ENCODE measurements around the gene GATAD2A.

Gene GATAD2A

DNA sequence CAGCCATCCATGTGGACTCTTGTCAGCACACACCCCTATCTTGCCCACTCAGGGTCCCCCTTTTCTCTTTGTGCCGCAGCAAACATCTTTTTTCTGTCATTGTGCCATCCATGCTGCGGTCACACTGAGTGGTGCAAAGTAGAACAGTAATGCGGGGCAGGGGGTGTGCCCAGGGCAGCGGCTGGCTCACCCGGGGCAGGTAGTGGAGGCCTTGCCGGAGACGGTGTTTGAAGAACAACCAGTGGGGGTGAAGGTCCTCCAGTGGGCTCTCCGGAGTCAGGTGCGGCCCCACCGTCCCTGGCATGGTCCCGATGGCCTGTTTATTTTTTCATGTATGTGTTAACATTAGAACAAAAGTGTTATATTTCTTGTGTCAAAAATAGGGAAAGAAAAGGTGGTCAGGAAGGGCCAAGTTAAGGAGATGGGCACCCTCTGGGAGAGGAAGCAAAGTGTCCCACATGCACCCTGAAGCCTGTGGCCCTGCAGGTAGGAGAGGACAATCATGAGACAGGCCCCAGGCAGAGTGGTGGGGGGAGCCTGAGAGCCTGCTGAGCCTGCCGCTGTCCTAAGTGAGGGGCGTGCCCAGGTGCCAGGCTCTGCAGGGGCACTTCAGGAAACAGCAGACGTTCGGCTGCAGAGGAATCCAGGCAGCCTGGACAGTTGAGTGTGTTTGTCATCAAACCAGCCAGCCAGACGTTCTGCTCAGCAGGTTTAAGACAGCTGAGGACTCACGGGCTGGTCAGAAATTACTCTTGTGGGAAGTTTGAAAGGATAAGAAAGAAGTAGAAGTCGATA, 97.5 kb downstream of the GATAD2A start:
- no peak for TF ChIP-seq GATA3 (IDR thresholded peaks at IDR 0.05; ENCODE audit: low read depth, low read length)
- TF ChIP-seq GATA2 (IDR thresholded peaks at IDR 0.05; ENCODE audit: low read depth, low read length), result no peak

DNA sequence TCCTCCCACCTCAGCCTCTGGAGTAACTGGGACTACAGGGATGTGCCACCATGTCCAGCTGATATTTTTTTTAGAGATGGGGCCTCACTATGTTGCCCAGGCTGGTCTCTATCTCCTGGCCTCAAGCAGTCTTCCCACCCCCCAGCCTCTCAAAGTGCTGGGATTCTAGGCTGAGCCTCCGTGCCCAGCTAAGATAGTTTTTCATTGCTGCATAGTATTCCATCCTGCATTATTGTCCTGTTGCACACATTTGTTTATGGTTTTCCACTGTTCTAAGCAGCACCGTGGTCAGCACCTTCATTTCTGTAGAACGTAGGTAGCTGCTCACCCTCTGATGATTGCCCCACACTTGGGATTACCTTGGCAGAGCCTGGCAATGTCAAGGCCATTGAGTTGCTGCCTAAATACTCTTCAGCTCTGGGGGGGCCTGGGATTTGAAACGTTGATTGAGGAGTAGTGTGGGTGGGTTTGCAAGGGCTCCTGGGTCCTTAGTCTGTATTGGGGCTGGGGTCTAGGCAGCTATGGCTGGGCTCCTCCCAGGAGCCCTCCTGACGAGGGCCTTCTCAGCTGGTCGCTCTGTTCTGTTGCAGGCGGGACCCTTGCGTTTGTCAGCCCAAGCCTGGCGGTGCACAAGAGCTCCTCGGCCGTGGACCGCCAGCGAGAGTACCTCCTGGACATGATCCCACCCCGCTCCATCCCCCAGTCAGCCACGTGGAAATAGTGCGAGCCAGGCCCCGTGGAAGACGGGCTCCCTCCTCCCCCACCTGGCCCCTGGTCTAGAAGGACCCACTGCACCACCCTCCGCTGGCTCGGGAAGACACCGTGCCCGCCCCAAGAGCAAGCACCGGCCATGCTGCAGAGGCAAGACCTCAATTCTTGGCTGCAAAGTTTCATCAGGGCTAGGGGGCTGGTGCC, 99.5 kb downstream of the GATAD2A start:
- TF ChIP-seq GATA2 (IDR thresholded peaks at IDR 0.05; ENCODE audit: low read depth, low read length) (no peak), GATA3 (IDR thresholded peaks at IDR 0.05; ENCODE audit: low read depth, low read length) (no peak)

DNA sequence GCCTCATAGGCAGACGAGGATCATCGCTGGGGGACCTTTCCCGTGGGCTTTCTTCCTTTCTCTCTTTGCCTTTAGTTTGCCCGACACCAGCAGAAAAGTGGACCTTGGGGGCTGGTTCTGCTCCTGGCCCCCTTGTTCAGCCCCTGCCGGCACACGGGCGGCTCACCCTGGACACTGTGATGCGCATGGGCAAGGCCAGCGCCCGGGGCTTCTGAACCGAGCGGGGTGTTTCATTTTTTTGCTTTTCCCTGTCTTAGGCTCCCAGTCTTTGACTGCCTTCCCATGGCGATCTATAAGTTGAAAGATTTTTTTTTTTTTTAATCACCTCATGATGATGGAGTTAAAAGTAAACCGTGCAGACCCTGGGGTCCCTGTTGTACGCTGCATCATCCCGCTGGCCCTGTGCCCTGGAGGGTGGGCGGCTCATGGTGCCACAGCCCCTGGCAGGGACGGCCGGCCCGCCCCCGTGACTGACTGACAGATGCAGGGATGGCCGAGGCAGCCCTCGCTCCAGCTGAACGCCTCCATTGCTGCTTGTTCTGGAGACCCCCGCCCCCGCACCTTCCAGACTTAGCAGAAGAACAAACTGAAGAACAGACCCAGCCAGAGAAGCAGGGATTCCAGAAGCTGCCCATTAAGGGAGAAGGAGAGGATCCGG, 100.3 kb downstream of the GATAD2A start:
- TF ChIP-seq GATA3 (IDR thresholded peaks at IDR 0.05; ENCODE audit: low read depth, low read length) (no peak), GATA2 (IDR thresholded peaks at IDR 0.05; ENCODE audit: low read depth, low read length) (no peak)

DNA sequence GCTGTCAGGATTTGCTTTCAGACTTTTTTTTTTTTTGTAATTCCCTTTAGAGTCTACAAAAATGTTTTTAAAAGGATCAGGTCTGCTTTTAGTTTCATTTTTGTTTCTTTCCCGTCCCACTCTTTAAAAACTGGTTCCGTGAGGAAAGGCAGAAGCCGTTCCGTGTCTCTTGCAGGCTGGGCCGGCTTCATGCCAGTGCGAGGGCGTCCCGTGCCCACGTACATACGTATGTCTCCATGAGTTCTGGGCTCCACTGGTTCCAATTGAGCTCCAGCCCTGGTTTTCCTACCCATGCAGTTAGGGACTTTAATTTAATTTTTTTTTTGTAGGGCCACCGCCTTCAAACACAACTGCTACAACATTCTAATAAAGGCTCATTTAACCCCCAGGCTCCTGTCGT, 101.1 kb downstream of the GATAD2A start:
- TF ChIP-seq GATA3 (IDR thresholded peaks at IDR 0.05; ENCODE audit: low read depth, low read length), result no peak
- TF ChIP-seq GATA2 (IDR thresholded peaks at IDR 0.05; ENCODE audit: low read depth, low read length), result no peak

DNA sequence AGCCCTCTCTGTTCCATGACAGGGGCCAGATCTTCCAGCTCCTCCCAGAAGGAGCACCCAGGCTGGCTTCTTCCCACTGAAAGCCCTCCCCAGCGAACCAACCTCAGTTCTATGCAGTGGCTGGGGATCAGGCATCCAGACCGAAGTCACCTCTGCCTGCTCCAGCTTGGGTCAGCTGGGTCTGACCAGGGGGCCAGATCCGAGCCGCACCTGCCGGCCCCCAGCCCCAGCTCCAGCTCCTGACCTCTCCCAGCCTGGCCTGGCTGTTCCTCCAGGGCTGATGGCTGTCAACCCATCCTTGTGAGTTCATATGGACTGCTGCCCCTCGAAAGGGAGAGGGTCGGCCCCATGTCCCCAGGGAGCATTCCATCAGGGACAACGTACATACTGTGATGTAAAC, 101.9 kb downstream of the GATAD2A start:
- no peak for TF ChIP-seq GATA3 (IDR thresholded peaks at IDR 0.05; ENCODE audit: low read depth, low read length)
- TF ChIP-seq GATA2 (IDR thresholded peaks at IDR 0.05; ENCODE audit: low read depth, low read length), result no peak

DNA sequence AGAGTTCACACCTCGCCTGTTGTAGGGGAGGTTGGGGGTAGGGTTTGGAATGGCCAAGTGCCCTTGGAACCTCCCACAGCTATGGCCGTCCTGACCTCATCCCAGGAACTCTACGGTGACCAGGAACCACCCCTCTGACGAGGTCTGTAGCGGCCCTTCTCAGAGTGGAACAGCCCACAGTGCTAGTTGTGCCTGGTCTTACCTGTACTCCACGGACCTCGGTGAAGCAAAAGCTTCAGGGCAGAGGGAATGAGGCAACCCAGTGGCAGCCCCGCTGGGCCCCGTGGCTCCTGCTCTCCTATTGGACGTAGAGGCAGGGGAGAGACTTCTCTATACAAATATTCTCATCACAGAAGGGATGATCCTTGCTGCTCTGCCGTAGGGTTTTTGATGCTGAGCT, 102.7 kb downstream of the GATAD2A start:
- no peak for TF ChIP-seq GATA2 (IDR thresholded peaks at IDR 0.05; ENCODE audit: low read depth, low read length)
- no peak for TF ChIP-seq GATA3 (IDR thresholded peaks at IDR 0.05; ENCODE audit: low read depth, low read length)

DNA sequence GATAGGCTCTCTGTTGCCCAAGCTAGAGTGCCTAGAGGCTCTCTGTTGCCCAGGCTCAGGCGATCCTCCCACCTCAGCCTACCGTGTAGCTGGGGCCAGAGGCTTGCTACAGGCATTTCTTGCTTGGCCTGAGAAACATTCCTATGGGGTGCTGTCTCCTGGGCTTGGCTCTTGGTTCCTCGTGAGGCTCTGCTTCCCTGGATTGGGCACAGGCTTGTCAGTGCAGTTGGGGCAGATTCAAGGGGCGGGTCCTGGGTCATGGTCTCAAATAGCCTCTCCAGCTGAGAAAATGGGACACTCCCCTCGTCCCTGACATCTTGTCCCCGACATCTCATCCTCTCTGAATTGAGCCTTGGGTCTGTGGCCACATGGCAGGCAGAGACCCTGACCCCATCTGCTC, 105.0 kb downstream of the GATAD2A start:
- TF ChIP-seq GATA2 (IDR thresholded peaks at IDR 0.05; ENCODE audit: low read depth, low read length) (no peak), GATA3 (IDR thresholded peaks at IDR 0.05; ENCODE audit: low read depth, low read length) (no peak)

DNA sequence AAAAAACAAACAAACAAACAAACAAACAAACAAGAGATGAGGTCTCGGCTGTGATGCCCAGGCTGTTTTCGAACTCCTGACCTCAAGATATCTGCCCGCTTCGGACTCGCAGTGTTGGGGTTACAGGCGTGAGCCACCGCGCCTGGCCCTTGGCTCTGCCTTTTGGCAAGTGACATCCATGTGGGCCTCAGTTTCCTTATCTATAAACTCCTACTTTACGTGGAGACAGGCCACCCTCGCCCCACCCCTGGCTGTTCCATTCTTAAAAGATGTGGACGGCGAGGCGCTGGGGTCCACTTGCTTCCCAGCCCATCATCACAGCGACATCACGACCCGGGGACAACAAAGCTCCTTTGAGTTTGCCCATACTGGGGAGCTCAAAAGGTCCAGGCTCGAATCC, 108.2 kb downstream of the GATAD2A start:
- TF ChIP-seq GATA2 (IDR thresholded peaks at IDR 0.05; ENCODE audit: low read depth, low read length) (no peak), GATA3 (IDR thresholded peaks at IDR 0.05; ENCODE audit: low read depth, low read length) (no peak)

DNA sequence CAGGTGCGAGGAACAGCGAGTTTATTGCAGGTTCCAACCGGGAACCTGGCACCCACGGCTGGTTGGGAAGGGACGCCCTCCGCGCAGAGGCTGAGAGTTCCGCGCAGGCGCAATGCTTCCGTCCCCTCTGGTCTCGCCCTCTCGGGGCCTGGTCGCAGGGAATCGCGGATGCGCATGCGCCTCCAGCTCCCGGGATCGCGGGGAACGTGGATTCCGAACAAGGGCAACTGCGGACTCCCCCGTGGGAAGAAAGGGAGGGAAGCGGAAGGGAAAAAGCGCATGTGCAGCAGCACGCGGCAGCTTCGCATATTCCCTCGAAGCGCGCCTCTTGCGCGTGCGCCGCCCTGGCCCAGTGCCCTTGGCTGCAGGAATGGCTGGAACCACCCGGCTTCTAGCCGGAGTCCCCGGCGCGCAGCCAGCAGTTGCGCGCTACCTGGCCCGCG, 108.8 kb downstream of the GATAD2A start:
- TF ChIP-seq GATA2 (IDR thresholded peaks at IDR 0.05; ENCODE audit: low read depth, low read length), result no peak
- no peak for TF ChIP-seq GATA3 (IDR thresholded peaks at IDR 0.05; ENCODE audit: low read depth, low read length)

DNA sequence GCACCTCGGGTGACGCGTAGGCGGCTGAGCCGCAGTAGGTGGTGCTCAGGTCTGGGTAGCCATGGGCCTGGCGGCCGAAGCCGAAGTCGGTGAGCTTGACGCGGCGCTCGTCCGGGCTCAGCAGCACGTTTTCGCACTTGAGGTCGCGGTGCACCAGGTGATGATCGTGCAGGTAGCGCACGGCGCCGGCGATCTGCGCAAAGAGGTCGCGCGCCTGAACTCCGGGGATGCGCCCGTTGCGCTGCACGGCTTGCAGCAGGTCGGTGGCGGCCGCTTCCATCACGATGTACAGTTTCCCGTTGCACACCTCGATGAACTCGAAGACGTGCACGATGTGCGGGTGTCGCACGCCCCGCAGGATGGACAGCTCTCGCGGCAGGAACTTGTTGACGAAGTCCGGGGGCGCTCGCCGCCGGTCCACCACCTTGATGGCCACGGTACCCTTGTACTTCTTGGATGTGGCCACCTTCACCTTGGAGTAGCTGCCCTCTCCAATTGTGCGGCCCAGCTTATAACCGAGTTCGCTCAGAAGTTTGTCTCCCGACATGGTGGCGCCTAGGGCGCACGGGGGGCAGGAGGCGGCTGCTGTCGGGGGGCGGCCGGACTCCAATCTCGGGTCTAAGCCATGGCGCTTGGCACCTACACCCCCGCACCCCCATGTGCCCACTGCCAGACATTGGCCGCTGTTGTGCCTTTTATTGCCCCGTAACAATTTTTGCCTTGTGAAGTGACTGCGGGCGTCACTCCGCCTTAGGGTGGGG, 109.6 kb downstream of the GATAD2A start, which contains the start of gene TSSK6:
TSS of gene TSSK6 (minus strand) at position 668 of the 761 bp plus-strand sequence. CDS start at position 547, 121 bp downstream.
- TF ChIP-seq GATA3 (IDR thresholded peaks at IDR 0.05; ENCODE audit: low read depth, low read length), result no peak
- TF ChIP-seq GATA2 (IDR thresholded peaks at IDR 0.05; ENCODE audit: low read depth, low read length), result no peak

DNA sequence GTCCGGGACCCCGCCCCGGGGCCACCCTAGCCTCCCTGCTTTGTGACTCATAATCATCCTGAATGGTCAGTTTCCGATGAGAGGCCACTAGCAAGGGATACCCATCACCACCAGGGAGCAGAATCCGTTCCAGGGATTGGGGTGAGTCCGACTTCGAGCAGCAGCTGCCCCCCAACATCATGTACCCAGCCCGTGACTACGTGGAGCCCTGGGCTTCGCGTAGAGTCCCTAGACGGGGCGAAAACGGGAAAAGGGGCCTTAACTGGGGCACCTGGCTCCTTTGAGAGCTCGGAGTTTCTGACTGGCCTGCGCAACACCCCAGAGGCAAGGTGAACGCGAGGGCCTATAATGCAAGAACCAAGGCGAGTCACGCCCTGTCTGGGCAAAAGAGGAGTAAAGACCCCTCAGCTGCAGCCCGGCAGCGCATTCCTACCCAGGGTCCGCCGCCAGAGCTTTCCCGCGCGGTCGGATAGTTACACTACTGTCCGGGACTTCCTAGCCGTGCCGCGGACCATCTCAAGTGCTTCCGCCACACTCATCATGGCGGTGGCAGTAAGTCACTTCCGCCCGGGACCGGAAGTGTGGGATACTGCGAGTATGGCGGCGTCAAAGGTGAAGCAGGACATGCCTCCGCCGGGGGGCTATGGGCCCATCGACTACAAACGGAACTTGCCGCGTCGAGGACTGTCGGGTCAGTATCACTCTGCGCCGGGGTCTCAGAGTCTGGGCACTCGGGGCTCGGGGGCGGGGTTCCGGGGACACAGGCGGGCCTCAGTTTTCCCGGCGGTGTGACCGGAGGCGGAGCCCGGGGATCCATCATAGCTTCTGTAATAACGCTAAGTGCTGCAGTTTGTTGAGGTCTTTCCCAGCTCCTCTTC, 110.4 kb downstream of the GATAD2A start, which contains the start of gene NDUFA13:
TSS of gene NDUFA13 (plus strand) at position 584 of the 878 bp plus-strand sequence. CDS start at position 598, 14 bp downstream.
- TF ChIP-seq GATA3 (IDR thresholded peaks at IDR 0.05; ENCODE audit: low read depth, low read length), result no peak
- TF ChIP-seq GATA2 (IDR thresholded peaks at IDR 0.05; ENCODE audit: low read depth, low read length), result no peak

DNA sequence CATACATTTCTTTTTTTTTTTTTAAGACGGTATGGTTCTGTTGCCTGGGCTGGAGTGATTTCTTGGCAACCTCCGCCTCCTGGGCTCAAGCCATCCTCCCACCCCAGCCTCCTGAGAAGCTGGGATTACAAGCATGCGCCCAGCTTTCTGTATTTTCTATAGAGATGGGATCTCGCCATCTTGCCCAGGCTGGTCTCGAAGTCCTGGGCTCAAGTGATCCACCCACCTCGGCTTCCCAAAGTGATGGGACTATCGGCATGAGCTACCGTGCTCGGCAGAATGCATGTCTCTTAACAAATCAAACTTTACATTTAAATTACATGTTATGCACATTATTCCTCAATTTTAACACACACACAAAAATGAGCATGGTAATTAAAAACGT, 111.8 kb downstream of the GATAD2A start:
- TF ChIP-seq GATA3 (IDR thresholded peaks at IDR 0.05; ENCODE audit: low read depth, low read length), result no peak

Measured in SH-SY5Y (cell line).